ENCODE data around the gene CAMSAP3. TPM values are rescaled to one million over a fixed set of nuclear protein-coding genes. Genes with fewer than 3 reads are reported as not detected.

CAMSAP3 gene
- total RNA-seq, 1 experiment from 2014 or later: 28.4 TPM

GRCh38 chr19:7646426-7646700 lies 50.7 kb downstream of the CAMSAP3 start:
- Histone ChIP-seq H2AFZ (ENCODE audit: low read length) (no peak overlapping the region), H3K14ac (ENCODE audit: insufficient read depth, low read length) (no peak overlapping the region), H2BK5ac (ENCODE audit: insufficient read length, low read length) (no peak overlapping the region), H4K5ac (ENCODE audit: insufficient read length, low read depth, low read length) (no peak overlapping the region), H2AK5ac (ENCODE audit: insufficient read length, low read length) (no peak overlapping the region), H2BK120ac (ENCODE audit: low read depth, low read length, poor library complexity, severe bottlenecking) (no peak overlapping the region), H3K9ac (ENCODE audit: extremely low read depth, insufficient read length, low read length) (no peak overlapping the region), H4K91ac (ENCODE audit: insufficient read length, low read depth, low read length) (no peak overlapping the region), H2BK15ac (ENCODE audit: low read depth, low read length) (no peak overlapping the region), H3K4ac (ENCODE audit: low read depth, low read length) (no peak overlapping the region), H3K4me1 (ENCODE audit: insufficient read depth, low read length) (no peaks in the 10 kb centered on the region), H3T11ph (ENCODE audit: low read length) (no peak overlapping the region), H3K9me3 (ENCODE audit: control insufficient read depth, low read depth, low read length) (no peaks in the 10 kb centered on the region), H3K79me1 (ENCODE audit: insufficient read depth, low read depth, low read length, poor library complexity, severe bottlenecking) (no peaks in the 10 kb centered on the region), H3K18ac (ENCODE audit: insufficient read length, low read depth, low read length) (no peak overlapping the region), H3K27me3 (ENCODE audit: insufficient read depth, low read length) (no peaks in the 10 kb centered on the region), H3K23me2 (ENCODE audit: insufficient read length, low read depth, low read length, poor library complexity, severe bottlenecking) (no peaks in the 10 kb centered on the region), H3K79me2 (ENCODE audit: insufficient read depth, low read length) (no peaks in the 10 kb centered on the region), H3K27ac (ENCODE audit: insufficient read length, low read depth, low read length) (no peak overlapping the region), H3K4me2 (ENCODE audit: insufficient read depth, insufficient read length, low read length) (no peak overlapping the region), H3K23ac (ENCODE audit: insufficient read length, low read depth, low read length) (no peak overlapping the region), H4K8ac (replicated peaks; ENCODE audit: insufficient read length, low read depth, low read length) (no peak overlapping the region), H2BK12ac (ENCODE audit: insufficient read length, low read depth, low read length) (no peak overlapping the region), H2BK20ac (ENCODE audit: low read depth, low read length, poor library complexity, severe bottlenecking) (no peak overlapping the region), H3K56ac (ENCODE audit: insufficient read length, low read depth, low read length) (no peak overlapping the region), H4K20me1 (ENCODE audit: control insufficient read depth, insufficient read depth, insufficient read length) (no peaks in the 10 kb centered on the region)
- Mint-ChIP-seq H3K27ac (no peak overlapping the region), H3K36me3 (ENCODE audit: insufficient read depth in 1 of 3, low read depth in 3 of 3) (peaks cover 2 to 16% (median 7%) of the 10 kb centered on the region in 3 experiments; a peak in 4 of 7 replicates), H3K4me1 (peaks cover 0 to 8% of the 10 kb centered on the region in 2 experiments; a peak in 2 of 4 replicates), H3K9me3 (no peaks in the 10 kb centered on the region; a peak in 1 of 5 replicates), H3K27me3 (ENCODE audit: low read depth) (peaks cover 19% of the 10 kb centered on the region), H3K4me3 (no peak overlapping the region)
- TF ChIP-seq, protein P1, sequence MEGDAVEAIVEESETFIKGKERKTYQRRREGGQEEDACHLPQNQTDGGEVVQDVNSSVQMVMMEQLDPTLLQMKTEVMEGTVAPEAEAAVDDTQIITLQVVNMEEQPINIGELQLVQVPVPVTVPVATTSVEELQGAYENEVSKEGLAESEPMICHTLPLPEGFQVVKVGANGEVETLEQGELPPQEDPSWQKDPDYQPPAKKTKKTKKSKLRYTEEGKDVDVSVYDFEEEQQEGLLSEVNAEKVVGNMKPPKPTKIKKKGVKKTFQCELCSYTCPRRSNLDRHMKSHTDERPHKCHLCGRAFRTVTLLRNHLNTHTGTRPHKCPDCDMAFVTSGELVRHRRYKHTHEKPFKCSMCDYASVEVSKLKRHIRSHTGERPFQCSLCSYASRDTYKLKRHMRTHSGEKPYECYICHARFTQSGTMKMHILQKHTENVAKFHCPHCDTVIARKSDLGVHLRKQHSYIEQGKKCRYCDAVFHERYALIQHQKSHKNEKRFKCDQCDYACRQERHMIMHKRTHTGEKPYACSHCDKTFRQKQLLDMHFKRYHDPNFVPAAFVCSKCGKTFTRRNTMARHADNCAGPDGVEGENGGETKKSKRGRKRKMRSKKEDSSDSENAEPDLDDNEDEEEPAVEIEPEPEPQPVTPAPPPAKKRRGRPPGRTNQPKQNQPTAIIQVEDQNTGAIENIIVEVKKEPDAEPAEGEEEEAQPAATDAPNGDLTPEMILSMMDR (conservative IDR thresholded peaks at IDR 0.05): no peak
- DNase-seq: no peak
- WGBS (ENCODE audit: extremely low coverage, insufficient read length, low lambda C conversion rate): no CpG with 5 or more reads among the region's 8 CpGs

Measured in H9 (cell line).